IMR-90 (cell line): ENCODE measurements around the gene TFEB. TPM values are rescaled to one million over a fixed set of nuclear protein-coding genes. Genes with fewer than 3 reads are reported as not detected.

Source experiments
- ATAC-seq: fragments of 200-7000 bp; cut with Tn5 transposase; 2 replicates; pipeline ENCODE4 v1.9.1; 2020; ENCODE audit warnings: low read depth, mild to moderate bottlenecking, moderate library complexity
- BruUV-seq: library from RNA; stranded (reverse); fragments of 400-500 nt; replicated peaks from 2 replicates; lab custom pipeline; 2021; lab: Mats Ljungman, UMichigan
- CTCF ChIA-PET: fragments of 300-600 bp; formaldehyde crosslinking; extraction: SDS; loops from one replicate; lab custom pipeline; 2021; ENCODE audit warnings: antibody characterized with exemption; lab: Yijun Ruan, JAX
- POLR2A ChIA-PET: fragments of 300-600 bp; sonication (Branson Sonifier 250); formaldehyde crosslinking; loops from one replicate; lab custom pipeline; 2022; ENCODE audit warnings: antibody characterized with exemption; ENCODE audit not compliant: unreplicated experiment; lab: Charles Lee
- DNase-seq: peaks from one replicate; pipeline ENCODE4 v3.0.0; 2013
- H2AFZ ChIP-seq: replicated peaks from 2 replicates; pipeline ENCODE3; 2013; ENCODE audit warnings: low read length, mild to moderate bottlenecking; ENCODE audit not compliant: poor library complexity
- H2AK5ac ChIP-seq: 2 replicates; pipeline ENCODE4 v1.6.1; 2013; ENCODE audit warnings: low read depth, low read length, inconsistent platforms
- H2AK9ac ChIP-seq: replicated peaks from 2 replicates; pipeline ENCODE3; 2013; ENCODE audit warnings: mild to moderate bottlenecking, low read depth, low read length, moderate library complexity; ENCODE audit not compliant: poor library complexity
- H2BK120ac ChIP-seq: 2 replicates; pipeline ENCODE4 v1.6.1; 2013; ENCODE audit warnings: low read depth, low read length, inconsistent platforms
- H2BK15ac ChIP-seq: 3 replicates; pipeline ENCODE4 v1.6.1; 2013; ENCODE audit warnings: low read depth, low read length, inconsistent platforms
- H2BK20ac ChIP-seq: 2 replicates; pipeline ENCODE4 v1.6.1; 2013; ENCODE audit warnings: low read depth, mild to moderate bottlenecking, inconsistent platforms, low read length, moderate library complexity
- H2BK5ac ChIP-seq: 2 replicates; pipeline ENCODE4 v1.6.1; 2013; ENCODE audit warnings: mild to moderate bottlenecking, low read depth, low read length, inconsistent platforms; ENCODE audit not compliant: poor library complexity, severe bottlenecking
- H3K14ac ChIP-seq: replicated peaks from 2 replicates; pipeline ENCODE4 v1.6.1; 2013; ENCODE audit warnings: low read depth, low read length, inconsistent platforms
- H3K18ac ChIP-seq: 2 replicates; pipeline ENCODE4 v1.6.1; 2013; ENCODE audit warnings: low read depth, low read length, control low read depth
- H3K23ac ChIP-seq: 2 replicates; pipeline ENCODE4 v1.6.1; 2013; ENCODE audit warnings: low read depth, low read length, inconsistent platforms
- H3K27ac ChIP-seq: 2 replicates; pipeline ENCODE4 v1.5.1; 2013; ENCODE audit warnings: mild to moderate bottlenecking, control low read depth, low read length; ENCODE audit not compliant: insufficient read depth
- H3K27me3 ChIP-seq: 2 replicates; pipeline ENCODE4 v1.6.1; 2013; ENCODE audit warnings: low read length; ENCODE audit not compliant: control insufficient read depth, insufficient read depth
- H3K36me3 ChIP-seq: 2 replicates; pipeline ENCODE4 v1.6.1; 2013; ENCODE audit warnings: low read length, mixed read lengths; ENCODE audit not compliant: control insufficient read depth, insufficient read depth
- H3K4ac ChIP-seq: 2 replicates; pipeline ENCODE4 v1.6.1; 2013; ENCODE audit warnings: low read depth, low read length, inconsistent platforms
- H3K4me1 ChIP-seq: 2 replicates; pipeline ENCODE4 v1.6.1; 2013; ENCODE audit warnings: low read length, mixed read lengths; ENCODE audit not compliant: control insufficient read depth, insufficient read depth
- H3K4me2 ChIP-seq: 2 replicates; pipeline ENCODE4 v1.6.1; 2013; ENCODE audit warnings: low read depth, mild to moderate bottlenecking, control low read depth, low read length, moderate library complexity
- H3K4me3 ChIP-seq: 2 replicates; pipeline ENCODE4 v1.5.1; 2013; ENCODE audit warnings: low read depth, mild to moderate bottlenecking, control low read depth, low read length, moderate library complexity; ENCODE audit not compliant: insufficient read depth
- H3K56ac ChIP-seq: 2 replicates; pipeline ENCODE4 v1.6.1; 2013; ENCODE audit warnings: low read length, inconsistent platforms; ENCODE audit not compliant: insufficient read depth; ENCODE audit errors: extremely low read depth
- H3K79me1 ChIP-seq, 2 experiments: 2 replicates each; pipeline ENCODE4 v1.6.1; 2013; ENCODE audit warnings: low read length in 2 of 2, inconsistent platforms in 1 of 2, low read depth in 1 of 2
- H3K9ac ChIP-seq: 2 replicates; pipeline ENCODE4 v1.6.1; 2013; ENCODE audit warnings: low read depth, low read length, control low read depth
- H3K9me1 ChIP-seq: 2 replicates; pipeline ENCODE4 v1.6.1; 2013; ENCODE audit warnings: low read length, inconsistent platforms; ENCODE audit not compliant: insufficient read depth
- H3K9me3 ChIP-seq: 2 replicates; pipeline ENCODE4 v1.6.1; 2013; ENCODE audit warnings: low read length; ENCODE audit not compliant: control insufficient read depth, insufficient read depth
- H4K20me1 ChIP-seq: 2 replicates; pipeline ENCODE4 v1.6.1; 2013; ENCODE audit warnings: low read length, inconsistent platforms; ENCODE audit not compliant: insufficient read depth
- H4K5ac ChIP-seq: 2 replicates; pipeline ENCODE4 v1.6.1; 2013; ENCODE audit warnings: mild to moderate bottlenecking, low read depth, low read length, control low read depth
- H4K8ac ChIP-seq, 2 experiments: 2 replicates each; pipeline ENCODE4 v1.6.1; 2013; ENCODE audit warnings: low read depth in 2 of 2, low read length in 2 of 2, control low read depth in 1 of 2, inconsistent platforms in 1 of 2
- H4K91ac ChIP-seq: 2 replicates; pipeline ENCODE4 v1.6.1; 2013; ENCODE audit warnings: low read depth, low read length, inconsistent platforms; ENCODE audit not compliant: insufficient read depth
- BHLHE40 ChIP-seq: fragments of 150-350 bp; IDR thresholded peaks from 2 replicates; pipeline ENCODE4 v1.6.1; 2016; ENCODE audit warnings: mild to moderate bottlenecking, low read depth, low read length
- CTCF ChIP-seq: conservative IDR thresholded peaks from 2 replicates; pipeline ENCODE4 v1.5.1; 2012; ENCODE audit warnings: mild to moderate bottlenecking, low read depth, low read length, improper control_type of control experiment
- MXI1 ChIP-seq: IDR thresholded peaks from 2 replicates; pipeline ENCODE4 v1.6.1; 2012; ENCODE audit warnings: low read depth, mild to moderate bottlenecking, low read length, moderate library complexity, borderline replicate concordance
- POLR2A ChIP-seq: IDR thresholded peaks from 2 replicates; pipeline ENCODE4 v1.6.1; 2012; ENCODE audit warnings: mild to moderate bottlenecking, low read depth, low read length
- RFX5 ChIP-seq: IDR thresholded peaks from 2 replicates; pipeline ENCODE4 v1.8.0; 2012; ENCODE audit warnings: low read depth, mild to moderate bottlenecking, low read length, moderate library complexity
- SMC3 ChIP-seq: fragments of 150-350 bp; IDR thresholded peaks from 2 replicates; pipeline ENCODE4 v1.6.1; 2016; ENCODE audit warnings: low read depth, mild to moderate bottlenecking, antibody characterized with exemption, low read length, moderate library complexity
- WGBS, 2 experiments: methylation state at CpG; one replicate each; pipeline versions ENCODE4 v1.1.5 to v1.1.7; 2013; ENCODE audit warnings: missing lambda C conversion rate in 2 of 2; ENCODE audit not compliant: insufficient read length in 1 of 2; ENCODE audit errors: extremely low coverage in 2 of 2; 5-methylcytosine and 5-hydroxymethylcytosine counted together
- dilution Hi-C: fragments of 300-500 bp; cut with HindIII; formaldehyde crosslinking; loops from one replicate; pipeline ENCODE4 v1.14.3; 2018; ENCODE audit warnings: low sequenced_read_pairs; ENCODE audit not compliant: unreplicated experiment
- in situ Hi-C: fragments of 300-500 bp; cut with MboI; formaldehyde crosslinking; loops from 3 replicates; pipeline ENCODE4 v1.14.3; 2019; ENCODE audit warnings: low sequenced_read_pairs, inconsistent platforms, mixed read lengths
- intact Hi-C: fragments of 100-400 bp; cut with micrococcal nuclease; formaldehyde crosslinking; loops from 2 replicates; pipeline ENCODE4 v1.10.0; 2022
- polyA plus RNA-seq, 3 experiments: library from polyadenylated mRNA; depleted of rRNA; stranded (reverse); fragments of >200 nt; gene quantifications; 2 replicates each; pipeline ENCODE4 v1.2.3, GENCODE V29; 2012; ENCODE audit warnings: low replicate concordance in 1 of 3
- total RNA-seq: library from RNA; depleted of rRNA; stranded (reverse); fragments of >200 nt; gene quantifications from 2 replicates; pipeline ENCODE4 v1.2.3, GENCODE V29; 2012
- TF ChIP-seq, protein P1 (sequence below): fragments of 150-350 bp; IDR thresholded peaks from 2 replicates; pipeline ENCODE4 v1.6.1; 2017; ENCODE audit warnings: mild to moderate bottlenecking, antibody characterized with exemption, low read length, low read depth

Gene TFEB
- total and polyA plus RNA-seq, 2 of the 4 experiments (the other 2 are of a cell fraction), result 4.5 to 4.9 TPM

GRCh38 chr6:41642090-41642959 is 93.1 kb downstream of the TFEB start (continued):
- TF ChIP-seq, protein P1, sequence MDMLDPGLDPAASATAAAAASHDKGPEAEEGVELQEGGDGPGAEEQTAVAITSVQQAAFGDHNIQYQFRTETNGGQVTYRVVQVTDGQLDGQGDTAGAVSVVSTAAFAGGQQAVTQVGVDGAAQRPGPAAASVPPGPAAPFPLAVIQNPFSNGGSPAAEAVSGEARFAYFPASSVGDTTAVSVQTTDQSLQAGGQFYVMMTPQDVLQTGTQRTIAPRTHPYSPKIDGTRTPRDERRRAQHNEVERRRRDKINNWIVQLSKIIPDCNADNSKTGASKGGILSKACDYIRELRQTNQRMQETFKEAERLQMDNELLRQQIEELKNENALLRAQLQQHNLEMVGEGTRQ, result no peak

- Histone ChIP-seq H2BK120ac (no peak overlapping the region), H3K36me3 (no peaks in the 10 kb centered on the region), H3K79me1 (no peaks in the 10 kb centered on the region), H2AK9ac (no peak overlapping the region), H3K4ac (no peak overlapping the region), H3K4me3 (no peak overlapping the region), H2BK5ac (no peak overlapping the region), H4K20me1 (no peaks in the 10 kb centered on the region; the same call in 1 of the 2 replicates), H2AFZ (no peak overlapping the region), H3K4me1 (no peaks in the 10 kb centered on the region), H3K56ac (no peak overlapping the region), H3K9ac (no peak overlapping the region), H2BK15ac (no peak overlapping the region), H3K14ac (no peak overlapping the region), H3K18ac (no peak overlapping the region), H4K8ac (no peak overlapping the region), H4K5ac (no peak overlapping the region), H2BK20ac (no peak overlapping the region), H3K27ac (no peak overlapping the region), H4K91ac (no peak overlapping the region), H3K4me2 (no peak overlapping the region), H3K27me3 (peaks cover 96% of the 10 kb centered on the region), H3K9me1 (no peaks in the 10 kb centered on the region), H2AK5ac (no peak overlapping the region), H3K23ac (no peak overlapping the region), H3K9me3 (no peaks in the 10 kb centered on the region; the same call in 1 of the 2 replicates)
- dilution Hi-C loops (no loop called here), intact Hi-C loops (no loop called here), in situ Hi-C loops (no loop called here)
- ChIA-PET POLR2A (no interaction called here), CTCF (no interaction called here)
- DNase-seq, result no peak
- TF ChIP-seq, protein P1, result no peak
- no peak for TF ChIP-seq CTCF
- no peak for TF ChIP-seq POLR2A
- TF ChIP-seq RFX5, result no peak
- no peak for TF ChIP-seq BHLHE40
- TF ChIP-seq MXI1, result no peak
- no peak for TF ChIP-seq SMC3
- no peak for ATAC-seq
- WGBS, 2 experiments, result no CpG with 5 or more reads among the region's 9 CpGs
- BruUV-seq, result no TSS peak
Observed at GRCh38 chr6:41641352-41641925, 94.0 kb downstream of the TFEB start.
